Uterus (tissue), 2 donors: Measurements from ENCODE around the gene GSTT2.
"Not testable (repeated sequence)": the region's sequence is repeated elsewhere in the genome, so short reads cannot be mapped to it uniquely, and the experiment has no call there.

Experiments
- CTCF ChIP-seq, 4 experiments: fragments of 200-600 bp in 2 of 4; fragments of 450-650 bp in 2 of 4; sonication (generic) in 2 of 4; IDR thresholded peaks; one replicate each; pipeline ENCODE4 v1.5.1; 2016 to 2019; ENCODE audit warnings: antibody characterized with exemption in 4 of 4, mild to moderate bottlenecking in 2 of 4, moderate library complexity in 1 of 4
- POLR2A ChIP-seq, 2 donors: fragments of 450-650 bp; IDR thresholded peaks; one replicate each; pipeline ENCODE4 v1.6.1; 2016; ENCODE audit warnings: antibody characterized with exemption in 2 of 2, mild to moderate bottlenecking in 1 of 2, moderate library complexity in 1 of 2

- not testable (repeated sequence) for TF ChIP-seq CTCF, POLR2A (IDR thresholded peaks at IDR 0.05)
These were observed 26.4 kb upstream of the GSTT2 start for GRCh38 chr22:23953485-23953884.
